SK-N-MC (cell line): ENCODE measurements around the gene PNPLA1.

Source experiments
- EZH2 ChIP-seq: fragments of 200-600 bp; sonication (generic); IDR thresholded peaks from one replicate; pipeline ENCODE4 v1.6.1; 2017; ENCODE audit warnings: antibody characterized with exemption
- FOXP2 ChIP-seq: optimal IDR thresholded peaks from 2 replicates; pipeline ENCODE3; 2011; ENCODE audit warnings: mild to moderate bottlenecking, moderate library complexity; ENCODE audit not compliant: insufficient read depth; ENCODE audit errors: extremely low read length, control extremely low read depth
- POLR2AphosphoS5 ChIP-seq: IDR thresholded peaks from 2 replicates; pipeline ENCODE4 v1.6.1; 2012; ENCODE audit warnings: mild to moderate bottlenecking, low read depth, low read length, borderline replicate concordance

- no peak for TF ChIP-seq EZH2
- no peak for TF ChIP-seq POLR2AphosphoS5
- no peak for TF ChIP-seq FOXP2
Measured at GRCh38 chr6:36319436-36319762, 49.5 kb downstream of the PNPLA1 start.
